GM19452 (cell line): ENCODE data around the gene ST3GAL6.

Experiments used
- ATAC-seq: cut with Tn5 transposase; IDR thresholded peaks from one replicate; pipeline ENCODE4 v1.9.1; 2021; ENCODE audit not compliant: unreplicated experiment

The ST3GAL6 gene, protein sequence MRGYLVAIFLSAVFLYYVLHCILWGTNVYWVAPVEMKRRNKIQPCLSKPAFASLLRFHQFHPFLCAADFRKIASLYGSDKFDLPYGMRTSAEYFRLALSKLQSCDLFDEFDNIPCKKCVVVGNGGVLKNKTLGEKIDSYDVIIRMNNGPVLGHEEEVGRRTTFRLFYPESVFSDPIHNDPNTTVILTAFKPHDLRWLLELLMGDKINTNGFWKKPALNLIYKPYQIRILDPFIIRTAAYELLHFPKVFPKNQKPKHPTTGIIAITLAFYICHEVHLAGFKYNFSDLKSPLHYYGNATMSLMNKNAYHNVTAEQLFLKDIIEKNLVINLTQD

GRCh38 chr3:98763076-98763475 lies at the start of gene ST3GAL6:
TSS of gene ST3GAL6 (plus strand) at chr3:98763340. CDS start at chr3:98768441, 5,101 bp downstream.
- peak; percentile 55 for ATAC-seq

DNA sequence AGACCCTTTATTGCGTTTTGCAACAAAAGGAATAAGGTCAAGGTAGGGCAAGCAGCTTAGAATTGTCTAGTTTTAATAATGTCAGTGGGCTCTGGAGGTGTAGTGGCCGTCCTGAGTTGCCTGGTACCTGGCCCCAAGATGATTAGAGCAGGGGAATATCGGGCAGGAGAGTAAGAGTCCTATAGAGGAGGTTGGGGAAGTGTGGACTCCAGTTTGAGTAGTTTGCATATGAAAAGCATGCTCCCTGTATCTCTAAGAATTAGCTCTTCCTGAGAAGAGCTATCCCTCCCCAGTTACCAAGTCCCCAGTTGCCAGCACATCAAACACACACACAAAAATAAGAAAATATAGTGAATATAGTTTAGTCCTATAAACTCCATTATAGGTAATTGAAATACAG lies 49.2 kb upstream of the ST3GAL6 start:
- ATAC-seq = no peak

GRCh38 chr3:98717584-98717983 lies 45.6 kb upstream of the ST3GAL6 start:
- ATAC-seq = no peak

DNA sequence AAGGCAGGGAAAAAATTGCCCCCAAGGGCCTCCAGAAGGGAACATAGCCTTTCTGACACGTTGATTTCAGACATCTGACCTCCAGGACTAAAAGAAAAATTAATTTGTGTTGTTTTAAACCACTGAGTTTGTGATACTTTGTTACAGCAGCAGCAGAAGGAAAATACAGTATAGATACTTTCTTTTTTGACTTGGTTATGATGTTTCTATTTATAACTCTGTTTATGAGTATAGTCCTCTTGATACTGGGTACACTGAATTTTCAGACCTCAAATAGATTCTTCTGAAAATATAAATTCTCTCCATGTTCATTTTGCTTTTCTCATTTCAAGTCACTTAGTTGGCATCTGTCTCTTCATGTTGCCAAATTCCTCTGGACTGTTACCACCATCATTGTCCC lies 44.4 kb upstream of the ST3GAL6 start:
- ATAC-seq = no peak

- no peak for ATAC-seq
These were observed 41.4 kb upstream of the ST3GAL6 start for GRCh38 chr3:98721776-98722175.

DNA sequence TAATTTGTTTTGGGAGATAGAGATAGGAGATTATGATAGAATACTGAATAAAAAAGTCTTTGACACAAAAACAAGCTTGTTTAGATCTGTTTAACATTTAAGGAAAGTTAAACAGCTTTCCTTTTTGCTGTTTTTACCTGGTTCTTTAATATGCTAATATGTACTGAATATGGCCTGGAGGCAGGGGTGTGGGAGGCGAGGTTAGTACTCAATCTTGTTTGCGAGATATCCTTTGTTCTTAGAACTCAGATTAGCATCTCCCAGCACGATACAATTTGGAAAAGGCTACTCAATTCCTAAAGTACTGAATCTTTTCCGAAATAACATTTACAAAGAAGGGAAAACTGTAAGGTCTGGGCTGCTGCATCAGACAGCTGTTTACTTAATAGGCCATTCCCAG lies 40.8 kb upstream of the ST3GAL6 start:
- no peak for ATAC-seq

DNA sequence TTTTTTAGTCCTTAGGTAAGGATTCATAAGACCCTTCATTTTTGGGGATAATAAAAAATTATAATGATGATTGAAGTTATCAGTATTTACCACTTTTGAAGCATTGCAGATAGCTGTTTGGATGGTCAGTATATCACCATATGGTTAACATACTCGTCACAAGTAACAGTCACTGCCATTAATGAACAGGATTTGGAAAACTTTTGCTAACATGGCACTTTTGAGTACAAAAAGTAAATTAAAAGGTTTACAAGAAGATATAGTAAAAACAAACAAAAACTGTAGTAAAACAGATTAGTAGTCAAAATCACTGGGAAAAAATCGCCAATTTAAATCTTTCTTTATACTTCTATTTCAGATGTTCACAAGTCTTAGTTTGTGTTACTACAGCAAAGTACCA lies 37.8 kb upstream of the ST3GAL6 start:
- no peak for ATAC-seq

- no peak for ATAC-seq
These were observed 37.1 kb upstream of the ST3GAL6 start for GRCh38 chr3:98726084-98726483.

DNA sequence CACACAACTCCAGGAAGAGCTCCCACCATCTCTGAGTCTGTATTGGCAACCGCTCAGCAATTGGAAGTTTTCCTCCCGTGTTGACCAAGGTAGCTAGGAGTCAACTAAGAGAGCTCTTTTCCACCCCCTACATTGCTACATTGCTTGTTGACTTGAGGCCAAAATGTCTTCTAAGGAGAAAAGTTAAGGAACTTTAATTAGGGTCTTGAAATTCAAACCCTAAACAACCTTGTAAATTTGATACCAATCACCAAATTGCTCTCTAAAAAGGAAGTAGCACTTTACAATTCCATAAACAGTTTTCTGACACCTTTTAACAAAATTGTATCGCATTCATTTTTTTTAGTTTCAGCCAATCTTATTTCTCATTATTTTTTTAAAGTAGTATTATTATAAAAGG lies 35.5 kb upstream of the ST3GAL6 start:
- no peak for ATAC-seq

GRCh38 chr3:98728672-98729071 lies 34.5 kb upstream of the ST3GAL6 start:
- ATAC-seq = no peak

DNA sequence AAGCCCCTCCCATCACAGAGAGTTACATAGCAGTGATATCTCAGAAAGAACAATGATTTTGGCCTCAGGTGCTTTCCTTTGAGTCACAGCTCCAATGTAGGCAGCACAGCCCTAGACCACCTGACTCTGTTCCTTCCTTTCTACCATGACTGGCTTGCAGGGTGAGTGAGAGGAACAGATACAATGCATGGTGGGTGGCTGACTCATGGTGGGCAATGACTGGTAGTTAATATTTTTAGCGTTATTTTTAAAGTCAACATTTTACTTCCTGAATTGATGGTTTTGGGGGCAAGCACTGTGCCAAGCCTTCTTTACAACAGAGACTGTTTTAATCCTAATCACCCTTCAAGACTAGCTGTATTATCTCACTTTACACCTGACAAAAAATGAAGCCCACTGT lies 32.8 kb upstream of the ST3GAL6 start:
- ATAC-seq = no peak

DNA sequence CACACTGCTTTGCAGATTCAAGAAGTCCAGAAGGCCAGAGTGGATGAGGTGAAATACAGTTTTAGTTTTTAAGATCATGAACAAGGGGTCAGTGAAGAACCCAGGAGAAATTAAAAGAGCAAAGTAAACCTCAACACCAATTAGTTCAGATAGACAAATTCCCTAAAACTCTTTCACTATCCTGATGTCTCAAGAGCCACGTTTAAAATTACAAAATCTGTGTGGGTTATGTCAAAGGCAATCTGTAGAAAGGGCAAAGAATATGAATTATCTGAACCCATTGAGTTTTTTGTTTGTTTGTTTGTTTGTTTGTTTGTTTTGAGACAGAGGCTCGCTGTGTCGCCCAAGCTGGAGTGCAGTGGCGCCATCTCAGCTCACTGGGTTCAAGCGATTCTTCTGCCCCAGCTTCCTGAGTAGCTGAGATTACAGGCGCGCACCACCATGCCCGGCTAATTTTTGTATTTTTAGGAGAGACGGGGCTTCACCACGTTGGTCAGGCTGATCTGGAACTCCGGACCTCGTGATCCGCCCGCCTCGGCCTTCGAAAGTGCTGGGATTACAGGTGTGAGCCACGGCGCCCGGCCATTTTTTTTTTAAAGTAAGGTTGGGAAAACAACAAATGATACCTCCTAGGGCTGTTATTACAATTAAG lies 32.1 kb upstream of the ST3GAL6 start:
- ATAC-seq = no peak

- peak; percentile 34 for ATAC-seq
These were observed 31.3 kb upstream of the ST3GAL6 start for GRCh38 chr3:98731720-98732285.

GRCh38 chr3:98732286-98733052 lies 30.7 kb upstream of the ST3GAL6 start:
- peak; percentile 46 for ATAC-seq

DNA sequence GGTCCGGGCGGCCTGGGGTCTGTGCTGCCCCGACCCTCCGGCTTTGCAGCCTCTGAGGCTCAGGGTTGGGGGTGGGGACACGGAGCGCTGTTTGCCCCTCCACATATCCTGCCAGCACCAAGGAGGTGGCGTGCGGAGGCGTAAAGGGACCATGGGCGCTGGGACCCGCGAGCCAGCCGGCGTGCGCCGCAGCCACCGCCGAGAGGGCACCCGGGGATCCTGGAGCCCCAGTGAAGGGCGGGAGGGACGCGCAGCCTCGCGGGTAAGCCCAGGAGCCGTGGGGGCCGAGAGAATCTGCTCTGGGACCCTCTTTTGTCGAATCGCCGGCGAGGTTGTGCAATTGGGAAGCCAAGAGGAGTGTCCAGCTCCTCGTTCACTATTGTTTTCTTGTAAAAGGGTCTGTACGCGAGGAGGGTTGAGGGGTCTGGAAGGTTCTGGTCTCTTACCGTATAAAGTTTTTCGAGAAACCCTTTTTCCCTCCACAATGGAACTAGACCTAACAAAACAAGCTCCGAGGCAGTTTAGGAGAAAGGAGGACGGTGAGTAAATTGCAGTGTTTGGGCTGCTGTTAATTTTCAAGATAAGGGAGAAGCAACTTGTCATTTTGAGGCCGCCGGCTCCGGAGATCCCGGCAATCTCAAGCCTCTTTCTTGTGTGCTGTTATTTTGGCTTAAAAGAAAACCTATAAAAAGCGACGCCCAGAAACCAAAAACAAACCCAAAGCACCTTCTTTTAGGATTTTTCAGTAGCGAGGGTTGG lies 29.9 kb upstream of the ST3GAL6 start:
- peak; percentile 25 for ATAC-seq

- no peak for ATAC-seq
These were observed 29.3 kb upstream of the ST3GAL6 start for GRCh38 chr3:98733812-98734281.

GRCh38 chr3:98734306-98734705 lies 28.8 kb upstream of the ST3GAL6 start:
- no peak for ATAC-seq

- no peak for ATAC-seq
These were observed 28.4 kb upstream of the ST3GAL6 start for GRCh38 chr3:98734735-98735134.

- no peak for ATAC-seq
These were observed 27.8 kb upstream of the ST3GAL6 start for GRCh38 chr3:98735296-98735695.

DNA sequence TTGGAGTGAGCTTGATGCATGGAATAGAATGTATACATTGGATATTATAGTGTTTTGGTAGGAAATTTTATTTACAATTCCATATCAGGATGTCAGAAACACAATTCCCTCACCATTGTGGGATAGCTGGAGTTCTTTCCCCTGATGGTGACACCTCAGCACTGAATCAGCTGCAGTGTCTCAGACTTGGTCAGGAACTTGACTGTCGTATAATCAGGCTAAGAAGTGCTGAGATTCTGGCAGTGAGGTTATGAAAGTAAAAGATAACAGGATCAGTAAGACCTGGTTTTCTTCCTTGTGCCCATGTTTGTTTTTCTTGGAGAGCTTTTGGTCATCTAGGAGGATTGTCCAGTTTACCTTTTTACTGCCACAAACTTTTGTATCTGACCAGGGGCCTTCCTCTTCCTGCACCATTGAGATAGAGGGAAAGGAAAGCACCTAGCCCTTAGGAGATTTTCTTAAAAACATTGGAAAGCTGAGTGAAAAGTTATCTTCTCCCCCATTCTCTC lies 27.3 kb upstream of the ST3GAL6 start:
- no peak for ATAC-seq

DNA sequence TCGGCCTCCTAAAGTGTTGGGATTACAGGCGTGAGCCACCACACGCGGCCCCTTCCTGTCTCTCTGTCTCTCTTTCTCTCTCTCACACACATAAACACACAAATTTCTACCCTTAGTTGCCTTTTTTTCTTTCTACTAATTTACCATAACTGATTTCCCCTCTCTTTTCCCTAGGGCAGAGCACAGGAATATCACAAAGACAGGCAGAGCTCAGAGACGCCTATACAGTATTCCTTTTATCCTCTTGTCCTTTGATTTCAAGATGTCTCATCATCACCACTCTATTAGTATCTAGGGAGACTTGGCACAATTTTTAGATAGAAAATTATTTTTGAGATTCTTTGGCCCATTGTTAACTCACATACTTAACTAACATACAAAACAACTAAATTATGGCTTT lies 25.8 kb upstream of the ST3GAL6 start:
- no peak for ATAC-seq
